ENCODE measurements around the gene NEK3.
"Not testable (repeated sequence)": the region's sequence is repeated elsewhere in the genome, so short reads cannot be mapped to it uniquely, and the experiment has no call there.

NEK3 gene

GRCh38 chr13:52159159-52159982, at the start of gene NEK3:
TSS of gene NEK3 (minus strand) at chr13:52159597. CDS start at chr13:52156191, 3,406 bp downstream.
- DNase-seq (ENCODE audit: low read depth): peak; percentile 29

GRCh38 chr13:52208384-52208783, 49.0 kb upstream of the NEK3 start:
- DNase-seq (ENCODE audit: low read depth): not testable (repeated sequence)

- not testable (repeated sequence) for DNase-seq (ENCODE audit: low read depth)
These were observed 48.5 kb upstream of the NEK3 start for GRCh38 chr13:52207896-52208295.

GRCh38 chr13:52207337-52207736, 47.9 kb upstream of the NEK3 start:
- not testable (repeated sequence) for DNase-seq (ENCODE audit: low read depth)

GRCh38 chr13:52204546-52204945, 45.1 kb upstream of the NEK3 start:
- not testable (repeated sequence) for DNase-seq (ENCODE audit: low read depth)

- not testable (repeated sequence) for DNase-seq (ENCODE audit: low read depth)
These were observed 44.5 kb upstream of the NEK3 start for GRCh38 chr13:52203864-52204263.

GRCh38 chr13:52202506-52202905, 43.1 kb upstream of the NEK3 start:
- DNase-seq (ENCODE audit: low read depth): not testable (repeated sequence)

- DNase-seq (ENCODE audit: low read depth): not testable (repeated sequence)
These were observed 42.2 kb upstream of the NEK3 start for GRCh38 chr13:52201439-52202193.

GRCh38 chr13:52195401-52195837, 36.0 kb upstream of the NEK3 start:
- peak; percentile 33 for DNase-seq (ENCODE audit: low read depth)

- peak; percentile 79 for DNase-seq (ENCODE audit: low read depth)
These were observed 34.9 kb upstream of the NEK3 start for GRCh38 chr13:52194184-52194868.

- DNase-seq (ENCODE audit: low read depth): not testable (repeated sequence)
These were observed 34.3 kb upstream of the NEK3 start for GRCh38 chr13:52193587-52194183.

GRCh38 chr13:52187424-52188187, 28.2 kb upstream of the NEK3 start:
- DNase-seq (ENCODE audit: low read depth): not testable (repeated sequence)

GRCh38 chr13:52187029-52187423, 27.6 kb upstream of the NEK3 start:
- no peak for DNase-seq (ENCODE audit: low read depth)

GRCh38 chr13:52181316-52181954, 22.0 kb upstream of the NEK3 start:
- not testable (repeated sequence) for DNase-seq (ENCODE audit: low read depth)

- DNase-seq (ENCODE audit: low read depth): no peak
These were observed 20.5 kb upstream of the NEK3 start for GRCh38 chr13:52179925-52180324.

GRCh38 chr13:52177276-52177675, 17.9 kb upstream of the NEK3 start:
- no peak for DNase-seq (ENCODE audit: low read depth)

- DNase-seq (ENCODE audit: low read depth): not testable (repeated sequence)
These were observed 14.6 kb upstream of the NEK3 start for GRCh38 chr13:52173970-52174369.

GRCh38 chr13:52173373-52173772, 14.0 kb upstream of the NEK3 start:
- no peak for DNase-seq (ENCODE audit: low read depth)

GRCh38 chr13:52171686-52172085, 12.3 kb upstream of the NEK3 start:
- DNase-seq (ENCODE audit: low read depth): not testable (repeated sequence)

GRCh38 chr13:52170828-52171391, 11.5 kb upstream of the NEK3 start:
- not testable (repeated sequence) for DNase-seq (ENCODE audit: low read depth)
